IMR-90 (cell line): ENCODE measurements around the gene PDLIM5. TPM values are rescaled to one million over a fixed set of nuclear protein-coding genes. Genes with fewer than 3 reads are reported as not detected.

Experiments
- ATAC-seq: fragments of 200-7000 bp; cut with Tn5 transposase; 2 replicates; pipeline ENCODE4 v1.9.1; 2020; ENCODE audit warnings: low read depth, mild to moderate bottlenecking, moderate library complexity
- BruUV-seq: library from RNA; stranded (reverse); fragments of 400-500 nt; replicated peaks from 2 replicates; lab custom pipeline; 2021; lab: Mats Ljungman, UMichigan
- CTCF ChIA-PET: fragments of 300-600 bp; formaldehyde crosslinking; extraction: SDS; loops from one replicate; lab custom pipeline; 2021; ENCODE audit warnings: antibody characterized with exemption; lab: Yijun Ruan, JAX
- POLR2A ChIA-PET: fragments of 300-600 bp; sonication (Branson Sonifier 250); formaldehyde crosslinking; loops from one replicate; lab custom pipeline; 2022; ENCODE audit warnings: antibody characterized with exemption; ENCODE audit not compliant: unreplicated experiment; lab: Charles Lee
- DNase-seq: peaks from one replicate; pipeline ENCODE4 v3.0.0; 2013
- H2AFZ ChIP-seq: replicated peaks from 2 replicates; pipeline ENCODE3; 2013; ENCODE audit warnings: low read length, mild to moderate bottlenecking; ENCODE audit not compliant: poor library complexity
- H2AK5ac ChIP-seq: 2 replicates; pipeline ENCODE4 v1.6.1; 2013; ENCODE audit warnings: low read depth, low read length, inconsistent platforms
- H2AK9ac ChIP-seq: replicated peaks from 2 replicates; pipeline ENCODE3; 2013; ENCODE audit warnings: mild to moderate bottlenecking, low read depth, low read length, moderate library complexity; ENCODE audit not compliant: poor library complexity
- H2BK120ac ChIP-seq: 2 replicates; pipeline ENCODE4 v1.6.1; 2013; ENCODE audit warnings: low read depth, low read length, inconsistent platforms
- H2BK15ac ChIP-seq: 3 replicates; pipeline ENCODE4 v1.6.1; 2013; ENCODE audit warnings: low read depth, low read length, inconsistent platforms
- H2BK20ac ChIP-seq: 2 replicates; pipeline ENCODE4 v1.6.1; 2013; ENCODE audit warnings: low read depth, mild to moderate bottlenecking, inconsistent platforms, low read length, moderate library complexity
- H2BK5ac ChIP-seq: 2 replicates; pipeline ENCODE4 v1.6.1; 2013; ENCODE audit warnings: mild to moderate bottlenecking, low read depth, low read length, inconsistent platforms; ENCODE audit not compliant: poor library complexity, severe bottlenecking
- H3K14ac ChIP-seq: replicated peaks from 2 replicates; pipeline ENCODE4 v1.6.1; 2013; ENCODE audit warnings: low read depth, low read length, inconsistent platforms
- H3K18ac ChIP-seq: 2 replicates; pipeline ENCODE4 v1.6.1; 2013; ENCODE audit warnings: low read depth, low read length, control low read depth
- H3K23ac ChIP-seq: 2 replicates; pipeline ENCODE4 v1.6.1; 2013; ENCODE audit warnings: low read depth, low read length, inconsistent platforms
- H3K27ac ChIP-seq: 2 replicates; pipeline ENCODE4 v1.5.1; 2013; ENCODE audit warnings: mild to moderate bottlenecking, control low read depth, low read length; ENCODE audit not compliant: insufficient read depth
- H3K27me3 ChIP-seq: 2 replicates; pipeline ENCODE4 v1.6.1; 2013; ENCODE audit warnings: low read length; ENCODE audit not compliant: control insufficient read depth, insufficient read depth
- H3K36me3 ChIP-seq: 2 replicates; pipeline ENCODE4 v1.6.1; 2013; ENCODE audit warnings: low read length, mixed read lengths; ENCODE audit not compliant: control insufficient read depth, insufficient read depth
- H3K4ac ChIP-seq: 2 replicates; pipeline ENCODE4 v1.6.1; 2013; ENCODE audit warnings: low read depth, low read length, inconsistent platforms
- H3K4me1 ChIP-seq: 2 replicates; pipeline ENCODE4 v1.6.1; 2013; ENCODE audit warnings: low read length, mixed read lengths; ENCODE audit not compliant: control insufficient read depth, insufficient read depth
- H3K4me2 ChIP-seq: 2 replicates; pipeline ENCODE4 v1.6.1; 2013; ENCODE audit warnings: low read depth, mild to moderate bottlenecking, control low read depth, low read length, moderate library complexity
- H3K4me3 ChIP-seq: 2 replicates; pipeline ENCODE4 v1.5.1; 2013; ENCODE audit warnings: low read depth, mild to moderate bottlenecking, control low read depth, low read length, moderate library complexity; ENCODE audit not compliant: insufficient read depth
- H3K56ac ChIP-seq: 2 replicates; pipeline ENCODE4 v1.6.1; 2013; ENCODE audit warnings: low read length, inconsistent platforms; ENCODE audit not compliant: insufficient read depth; ENCODE audit errors: extremely low read depth
- H3K79me1 ChIP-seq, 2 experiments: 2 replicates each; pipeline ENCODE4 v1.6.1; 2013; ENCODE audit warnings: low read length in 2 of 2, inconsistent platforms in 1 of 2, low read depth in 1 of 2
- H3K9ac ChIP-seq: 2 replicates; pipeline ENCODE4 v1.6.1; 2013; ENCODE audit warnings: low read depth, low read length, control low read depth
- H3K9me1 ChIP-seq: 2 replicates; pipeline ENCODE4 v1.6.1; 2013; ENCODE audit warnings: low read length, inconsistent platforms; ENCODE audit not compliant: insufficient read depth
- H3K9me3 ChIP-seq: 2 replicates; pipeline ENCODE4 v1.6.1; 2013; ENCODE audit warnings: low read length; ENCODE audit not compliant: control insufficient read depth, insufficient read depth
- H4K20me1 ChIP-seq: 2 replicates; pipeline ENCODE4 v1.6.1; 2013; ENCODE audit warnings: low read length, inconsistent platforms; ENCODE audit not compliant: insufficient read depth
- H4K5ac ChIP-seq: 2 replicates; pipeline ENCODE4 v1.6.1; 2013; ENCODE audit warnings: mild to moderate bottlenecking, low read depth, low read length, control low read depth
- H4K8ac ChIP-seq, 2 experiments: 2 replicates each; pipeline ENCODE4 v1.6.1; 2013; ENCODE audit warnings: low read depth in 2 of 2, low read length in 2 of 2, control low read depth in 1 of 2, inconsistent platforms in 1 of 2
- H4K91ac ChIP-seq: 2 replicates; pipeline ENCODE4 v1.6.1; 2013; ENCODE audit warnings: low read depth, low read length, inconsistent platforms; ENCODE audit not compliant: insufficient read depth
- CEBPB ChIP-seq: IDR thresholded peaks from 2 replicates; pipeline ENCODE4 v1.6.1; 2012; ENCODE audit warnings: low read depth, low read length, improper control_type of control experiment
- MAFK ChIP-seq: IDR thresholded peaks from 2 replicates; pipeline ENCODE4 v1.6.1; 2012; ENCODE audit warnings: low read depth, low read length, improper control_type of control experiment
- MAZ ChIP-seq: IDR thresholded peaks from 2 replicates; pipeline ENCODE4 v1.6.1; 2012; ENCODE audit warnings: low read depth, mild to moderate bottlenecking, low read length, improper control_type of control experiment, moderate library complexity, borderline replicate concordance
- NFE2L2 ChIP-seq: fragments of 150-350 bp; IDR thresholded peaks from 2 replicates; pipeline ENCODE4 v1.6.1; 2016; ENCODE audit warnings: low read depth, mild to moderate bottlenecking, low read length
- POLR2A ChIP-seq: IDR thresholded peaks from 2 replicates; pipeline ENCODE4 v1.6.1; 2012; ENCODE audit warnings: mild to moderate bottlenecking, low read depth, low read length
- SMC3 ChIP-seq: fragments of 150-350 bp; IDR thresholded peaks from 2 replicates; pipeline ENCODE4 v1.6.1; 2016; ENCODE audit warnings: low read depth, mild to moderate bottlenecking, antibody characterized with exemption, low read length, moderate library complexity
- WGBS, 2 experiments: methylation state at CpG; one replicate each; pipeline versions ENCODE4 v1.1.5 to v1.1.7; 2013; ENCODE audit warnings: missing lambda C conversion rate in 2 of 2; ENCODE audit not compliant: insufficient read length in 1 of 2; ENCODE audit errors: extremely low coverage in 2 of 2; 5-methylcytosine and 5-hydroxymethylcytosine counted together
- dilution Hi-C: fragments of 300-500 bp; cut with HindIII; formaldehyde crosslinking; loops from one replicate; pipeline ENCODE4 v1.14.3; 2018; ENCODE audit warnings: low sequenced_read_pairs; ENCODE audit not compliant: unreplicated experiment
- in situ Hi-C: fragments of 300-500 bp; cut with MboI; formaldehyde crosslinking; loops from 3 replicates; pipeline ENCODE4 v1.14.3; 2019; ENCODE audit warnings: low sequenced_read_pairs, inconsistent platforms, mixed read lengths
- intact Hi-C: fragments of 100-400 bp; cut with micrococcal nuclease; formaldehyde crosslinking; loops from 2 replicates; pipeline ENCODE4 v1.10.0; 2022
- polyA plus RNA-seq, 3 experiments: library from polyadenylated mRNA; depleted of rRNA; stranded (reverse); fragments of >200 nt; gene quantifications; 2 replicates each; pipeline ENCODE4 v1.2.3, GENCODE V29; 2012; ENCODE audit warnings: low replicate concordance in 1 of 3
- total RNA-seq: library from RNA; depleted of rRNA; stranded (reverse); fragments of >200 nt; gene quantifications from 2 replicates; pipeline ENCODE4 v1.2.3, GENCODE V29; 2012

PDLIM5 gene
- total and polyA plus RNA-seq, 2 of the 4 experiments (the other 2 are of a cell fraction) = 96.5 to 188 TPM

GRCh38 chr4:94491322-94491721 is 39.6 kb downstream of the PDLIM5 start:
- Histone ChIP-seq H2AK5ac (no peak overlapping the region), H4K91ac (no peak overlapping the region), H3K4me3 (no peak overlapping the region), H2BK20ac (peak overlapping the region; percentile 59; the same call in 1 of the 2 replicates), H3K14ac (no peak overlapping the region; the same call in 1 of the 2 replicates), H3K79me1 (peaks cover 25 to 61% of the 10 kb centered on the region in 2 experiments), H3K27me3 (no peaks in the 10 kb centered on the region), H3K36me3 (peaks cover 3% of the 10 kb centered on the region; the same call in 1 of the 2 replicates), H4K20me1 (peaks cover 2% of the 10 kb centered on the region; the same call in 1 of the 2 replicates), H2BK120ac (no peak overlapping the region), H4K8ac (no peak overlapping the region; a peak in 1 of 4 replicates), H3K9ac (no peak overlapping the region; the same call in 1 of the 2 replicates), H3K4me1 (peaks cover 7% of the 10 kb centered on the region; the same call in 1 of the 2 replicates), H2BK5ac (peak overlapping the region; percentile 80), H3K27ac (no peak overlapping the region), H3K4ac (no peak overlapping the region), H2BK15ac (no peak overlapping the region), H3K23ac (no peak overlapping the region), H3K9me3 (no peaks in the 10 kb centered on the region), H3K4me2 (peak overlapping the region; percentile 77), H3K9me1 (peaks cover 3% of the 10 kb centered on the region; the same call in 1 of the 2 replicates), H2AK9ac (no peak overlapping the region), H3K18ac (peak overlapping the region; percentile 31; the same call in 1 of the 2 replicates), H3K56ac (no peak overlapping the region), H4K5ac (no peak overlapping the region), H2AFZ (no peak overlapping the region)
- ATAC-seq (peak; percentile 45), DNase-seq (peak; percentile 52)
- no CpG with 5 or more reads among the region's 2 CpGs for WGBS, 2 experiments
- CTCF ChIA-PET = no interaction called here
- intact Hi-C loops = no loop called here
- dilution Hi-C loops = no loop called here
- in situ Hi-C loops = no loop called here
- TF ChIP-seq MAZ (no peak), CEBPB (no peak), SMC3 (no peak), POLR2A (no peak), NFE2L2 (no peak), MAFK (no peak)
- POLR2A ChIA-PET = no interaction called here
- no TSS peak for BruUV-seq
